Activated CD4-positive, alpha-beta T cell treated with anti-CD3 and anti-CD28 coated beads, Interleukin-2, amount 10 ng/mL, durations not matched to agents 24 days and 14 days (primary cell): ENCODE data around the gene ACO2. TPM values are rescaled to one million over a fixed set of nuclear protein-coding genes. Genes with fewer than 3 reads are reported as not detected.
A peak's percentile ranks its signal among the peaks of the same experiment; 100 is the strongest.
"Not testable (repeated sequence)": the region's sequence is repeated elsewhere in the genome, so short reads cannot be mapped to it uniquely, and the experiment has no call there.

Experiments
- DNase-seq: peaks from one replicate; pipeline ENCODE4 v3.0.0; 2022
- H3K27ac Mint-ChIP-seq: one replicate; pipeline ENCODE4 v1.8.0; 2022; ENCODE audit warnings: mild to moderate bottlenecking, mixed read lengths
- H3K27me3 Mint-ChIP-seq: one replicate; pipeline ENCODE4 v1.8.0; 2022; ENCODE audit warnings: mixed read lengths
- H3K36me3 Mint-ChIP-seq: one replicate; pipeline ENCODE4 v1.8.0; 2022; ENCODE audit warnings: low read depth, mild to moderate bottlenecking, mixed read lengths
- H3K4me1 Mint-ChIP-seq: one replicate; pipeline ENCODE4 v1.8.0; 2021; ENCODE audit warnings: mixed read lengths
- H3K4me3 Mint-ChIP-seq: one replicate; pipeline ENCODE4 v1.8.0; 2022; ENCODE audit warnings: mild to moderate bottlenecking, moderate library complexity, mixed read lengths
- H3K9me3 Mint-ChIP-seq: one replicate; pipeline ENCODE4 v1.8.0; 2021; ENCODE audit warnings: mixed read lengths
- intact Hi-C: fragments of 100-400 bp; cut with micrococcal nuclease; formaldehyde crosslinking; loops from one replicate; pipeline ENCODE4 v1.15.1; 2023
- total RNA-seq: library from RNA; stranded (reverse); gene quantifications from 2 replicates; pipeline ENCODE4 v1.2.3, GENCODE V29; 2022

Gene ACO2
- total RNA-seq, 1 donor from 2014 or later: 104 TPM

DNA sequence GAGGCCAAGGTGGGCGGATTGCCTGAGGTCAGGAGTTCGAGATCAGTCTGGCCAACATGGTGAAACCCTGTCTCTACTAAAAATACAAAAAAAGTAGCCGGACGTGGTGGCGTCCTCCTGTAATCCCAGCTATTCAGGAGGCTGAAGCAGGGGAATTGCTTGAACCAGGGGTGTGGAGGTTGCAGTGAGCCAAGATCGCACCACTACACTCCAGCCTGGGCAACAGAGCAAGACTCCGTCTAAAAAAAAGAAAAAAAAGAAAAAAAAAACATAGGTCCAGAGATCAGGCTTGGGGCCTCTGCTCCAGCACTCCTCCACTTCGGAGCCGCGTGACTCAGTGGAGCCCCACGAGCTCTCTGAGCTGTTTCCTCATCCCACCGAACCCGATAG is 89.3 kb downstream of the ACO2 start:
- H3K9me3 Mint-ChIP-seq, H3K27ac Mint-ChIP-seq, H3K4me3 Mint-ChIP-seq, intact Hi-C loops, H3K4me1 Mint-ChIP-seq, DNase-seq, H3K36me3 Mint-ChIP-seq: not testable (repeated sequence)
- peaks cover 36% of the 10 kb centered on the region for H3K27me3 Mint-ChIP-seq

DNA sequence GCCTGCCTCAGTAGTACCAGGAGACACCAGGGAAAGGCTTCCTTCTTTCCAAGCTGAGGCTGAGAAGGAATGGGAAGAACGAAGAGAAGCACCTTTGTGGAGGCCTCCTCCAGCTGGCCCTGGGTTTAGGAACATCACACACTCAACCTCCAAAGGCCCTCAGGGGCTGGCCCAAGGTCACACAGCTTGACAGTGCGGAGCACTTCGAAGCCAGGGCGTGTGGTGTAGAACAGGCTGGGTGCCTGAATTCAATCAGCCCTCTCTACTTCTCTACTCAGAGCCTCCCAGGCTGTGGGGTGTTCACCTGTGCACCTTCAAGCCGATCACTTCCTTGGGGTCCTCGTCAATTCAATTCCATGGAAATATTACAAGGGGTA is 91.2 kb downstream of the ACO2 start:
- Mint-ChIP-seq H3K4me1 (peaks cover 7% of the 10 kb centered on the region), H3K27me3 (peaks cover 34% of the 10 kb centered on the region), H3K9me3 (no peaks in the 10 kb centered on the region), H3K36me3 (no peaks in the 10 kb centered on the region), H3K4me3 (no peak overlapping the region), H3K27ac (no peak overlapping the region)
- intact Hi-C loops: no loop called here
- no peak for DNase-seq

DNA sequence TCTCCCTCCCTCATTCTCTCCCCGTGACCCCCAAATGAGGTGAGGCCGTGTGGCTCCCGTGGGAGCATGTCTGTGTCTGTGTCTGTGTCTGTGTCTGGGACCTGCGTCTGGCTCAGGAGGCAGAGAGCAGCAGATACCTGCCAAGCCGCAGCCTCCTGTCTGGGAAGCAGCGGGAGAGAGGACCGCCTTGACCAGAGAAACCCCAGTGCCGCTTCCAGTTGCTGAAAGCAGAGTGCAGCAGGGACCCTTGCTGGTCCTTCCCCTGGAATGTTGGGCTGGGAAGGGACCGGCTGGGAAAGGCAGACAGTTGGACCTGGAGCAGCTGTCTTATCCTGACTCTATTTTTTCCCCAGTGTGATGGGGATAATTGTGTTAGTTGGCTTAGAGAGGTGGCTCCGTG is 92.4 kb downstream of the ACO2 start:
- Mint-ChIP-seq H3K36me3 (no peaks in the 10 kb centered on the region), H3K4me1 (peaks cover 12% of the 10 kb centered on the region), H3K9me3 (no peaks in the 10 kb centered on the region), H3K27ac (no peak overlapping the region), H3K4me3 (no peak overlapping the region), H3K27me3 (peaks cover 33% of the 10 kb centered on the region)
- intact Hi-C loops: no loop called here
- DNase-seq: no peak

GRCh38 chr22:41561788-41562187 is 92.9 kb downstream of the ACO2 start:
- H3K27me3 Mint-ChIP-seq: peaks cover 30% of the 10 kb centered on the region
- peaks cover 12% of the 10 kb centered on the region for H3K4me1 Mint-ChIP-seq
- no peak for DNase-seq
- H3K27ac Mint-ChIP-seq: no peak overlapping the region
- H3K9me3 Mint-ChIP-seq: no peaks in the 10 kb centered on the region
- intact Hi-C loops: no loop called here
- no peaks in the 10 kb centered on the region for H3K36me3 Mint-ChIP-seq
- no peak overlapping the region for H3K4me3 Mint-ChIP-seq

DNA sequence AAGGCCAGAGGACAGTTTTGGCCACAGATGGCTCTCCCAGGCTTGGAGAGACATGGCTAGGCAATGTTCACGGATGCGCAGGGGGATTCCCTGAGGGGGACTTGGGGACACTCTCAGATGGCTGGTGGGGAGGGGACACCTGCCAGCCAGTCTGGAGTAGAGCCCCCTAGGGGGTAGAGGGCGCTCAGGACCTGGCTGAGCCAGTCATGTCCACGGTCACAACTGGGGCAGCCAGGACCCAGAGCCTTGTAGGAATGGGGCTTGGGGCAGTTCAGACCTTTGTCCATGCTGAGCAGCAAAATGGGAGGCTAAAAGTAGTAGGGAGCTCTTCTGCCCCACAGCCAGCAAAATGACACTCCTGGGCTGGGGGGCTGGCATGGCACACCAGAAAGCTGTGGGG is 93.5 kb downstream of the ACO2 start:
- Mint-ChIP-seq H3K4me3 (no peak overlapping the region), H3K4me1 (peaks cover 10% of the 10 kb centered on the region), H3K27me3 (peaks cover 27% of the 10 kb centered on the region), H3K36me3 (no peaks in the 10 kb centered on the region), H3K27ac (no peak overlapping the region), H3K9me3 (no peaks in the 10 kb centered on the region)
- no peak for DNase-seq
- intact Hi-C loops: no loop called here

DNA sequence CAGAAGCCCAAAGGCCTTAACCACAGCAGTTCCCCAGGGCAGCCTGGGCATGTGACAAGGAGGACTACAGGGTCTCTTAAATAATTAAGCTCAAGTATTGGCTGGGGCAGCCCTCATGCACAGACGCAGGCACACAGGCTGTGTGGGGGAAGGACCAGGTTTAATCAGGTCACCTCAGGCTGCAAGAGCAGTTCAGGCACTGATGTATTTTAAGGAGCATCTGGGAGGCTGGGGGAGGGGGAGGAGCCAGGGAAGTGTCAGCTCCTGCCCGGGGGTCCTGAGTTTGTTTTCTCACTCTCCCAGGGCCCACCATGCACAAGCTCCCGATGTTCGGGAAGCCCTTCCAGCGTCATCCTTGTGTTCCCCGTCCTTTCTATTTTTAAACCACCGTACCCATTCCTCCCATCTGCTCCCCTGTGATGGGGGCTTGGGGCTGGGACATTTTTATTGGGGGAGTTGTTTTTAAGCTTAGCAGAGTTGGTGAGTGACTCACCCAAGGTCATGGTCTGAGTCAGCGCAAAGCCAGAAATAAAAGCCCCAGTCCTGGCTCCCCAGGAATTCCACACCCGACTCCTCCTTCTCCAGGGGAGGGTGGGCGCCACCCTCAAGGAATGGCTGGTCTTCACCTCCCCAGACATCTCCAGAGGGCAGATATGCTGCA is 94.3 kb downstream of the ACO2 start:
- no peak for DNase-seq
- intact Hi-C loops: no loop called here
- Mint-ChIP-seq H3K4me3 (no peak overlapping the region), H3K36me3 (no peaks in the 10 kb centered on the region), H3K9me3 (no peaks in the 10 kb centered on the region), H3K27me3 (peaks cover 25% of the 10 kb centered on the region), H3K27ac (no peak overlapping the region), H3K4me1 (peaks cover 8% of the 10 kb centered on the region)

DNA sequence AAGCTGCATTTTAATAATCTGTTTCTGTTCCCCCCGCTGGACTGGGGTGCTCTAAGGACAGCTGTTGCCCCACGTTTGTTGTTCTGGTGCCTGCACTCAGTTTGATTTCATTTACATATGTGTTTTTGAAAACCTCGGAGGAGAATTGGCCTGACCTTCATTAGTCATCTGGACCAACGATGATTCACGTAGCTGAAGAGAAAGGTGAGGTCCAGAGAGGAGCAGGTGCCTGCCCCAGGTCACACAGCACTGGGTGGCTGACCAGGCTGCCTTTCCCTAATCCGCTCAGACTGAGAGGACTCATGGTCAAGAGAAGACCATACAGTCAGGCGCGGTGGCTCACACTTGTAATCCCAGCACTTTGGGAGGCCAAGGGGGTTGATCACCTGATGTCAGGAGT is 95.6 kb downstream of the ACO2 start:
- no peak overlapping the region for H3K4me3 Mint-ChIP-seq
- peaks cover 8% of the 10 kb centered on the region for H3K4me1 Mint-ChIP-seq
- peaks cover 25% of the 10 kb centered on the region for H3K27me3 Mint-ChIP-seq
- intact Hi-C loops: no loop called here
- no peak for DNase-seq
- no peak overlapping the region for H3K27ac Mint-ChIP-seq
- H3K36me3 Mint-ChIP-seq: no peaks in the 10 kb centered on the region
- no peaks in the 10 kb centered on the region for H3K9me3 Mint-ChIP-seq

DNA sequence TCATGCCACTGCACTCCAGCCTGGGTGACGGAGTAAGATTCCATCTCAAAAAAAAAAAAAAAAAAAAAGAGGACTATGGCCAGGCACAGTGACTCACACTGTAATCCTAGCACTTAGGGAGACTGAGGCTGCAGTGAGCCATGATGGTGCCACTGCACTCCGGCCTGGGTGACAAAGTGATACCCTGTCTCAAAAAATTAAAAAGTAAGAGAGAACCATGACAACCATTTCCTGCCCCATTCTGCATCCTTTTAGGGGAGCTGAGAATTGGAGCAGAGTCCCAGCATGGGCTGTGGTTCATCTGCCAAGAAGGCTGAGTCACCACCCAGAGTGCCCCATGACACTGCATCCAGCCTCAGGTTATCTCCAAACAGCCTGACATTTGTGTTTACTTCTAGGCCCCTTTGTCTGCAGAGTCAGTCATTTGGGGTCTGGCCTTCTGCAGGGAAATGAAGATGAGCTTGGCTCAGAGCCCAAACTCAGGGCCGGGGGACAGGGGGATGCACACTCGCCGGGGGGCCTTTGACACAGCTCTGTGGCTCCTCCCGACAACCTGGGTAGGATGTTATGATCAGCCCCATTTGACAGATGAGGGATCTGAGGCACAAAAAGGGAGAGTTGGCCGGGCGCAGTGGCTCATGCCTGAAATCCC is 96.6 kb downstream of the ACO2 start:
- H3K36me3 Mint-ChIP-seq: no peaks in the 10 kb centered on the region
- H3K4me1 Mint-ChIP-seq: peaks cover 8% of the 10 kb centered on the region
- no peak overlapping the region for H3K4me3 Mint-ChIP-seq
- H3K27me3 Mint-ChIP-seq: peaks cover 17% of the 10 kb centered on the region
- no peak overlapping the region for H3K27ac Mint-ChIP-seq
- no peaks in the 10 kb centered on the region for H3K9me3 Mint-ChIP-seq
- intact Hi-C loops: no loop called here
- DNase-seq: peak; percentile 73

GRCh38 chr22:41567512-41567768 is 98.5 kb downstream of the ACO2 start:
- no peaks in the 10 kb centered on the region for H3K9me3 Mint-ChIP-seq
- H3K4me1 Mint-ChIP-seq: peaks cover 5% of the 10 kb centered on the region
- H3K27me3 Mint-ChIP-seq: peaks cover 2% of the 10 kb centered on the region
- intact Hi-C loops: no loop called here
- H3K36me3 Mint-ChIP-seq: no peaks in the 10 kb centered on the region
- H3K27ac Mint-ChIP-seq: no peak overlapping the region
- no peak for DNase-seq
- H3K4me3 Mint-ChIP-seq: no peak overlapping the region

DNA sequence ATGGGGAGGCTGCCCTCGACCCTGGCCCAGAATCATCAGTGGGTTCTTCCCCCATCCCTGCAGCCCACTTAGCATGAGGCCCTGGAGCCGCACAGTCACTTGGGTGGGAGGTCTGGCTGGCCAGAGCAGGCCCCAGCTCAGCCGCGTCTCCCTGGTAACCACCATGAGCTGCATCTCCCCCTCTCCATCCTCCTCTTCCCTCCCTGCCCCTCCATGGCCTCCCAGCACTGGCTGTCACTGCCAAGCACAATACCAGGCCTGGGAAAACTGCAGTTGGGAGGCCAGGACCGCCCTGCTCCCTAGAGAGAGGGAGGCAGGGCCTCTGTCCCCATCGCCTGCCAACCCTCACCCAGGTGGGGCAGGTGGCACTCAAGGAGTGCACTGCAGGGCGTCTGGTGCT is 99.9 kb downstream of the ACO2 start:
- no peak for DNase-seq
- Mint-ChIP-seq H3K9me3 (no peaks in the 10 kb centered on the region), H3K4me1 (peaks cover 5% of the 10 kb centered on the region), H3K4me3 (no peak overlapping the region), H3K36me3 (no peaks in the 10 kb centered on the region), H3K27ac (no peak overlapping the region), H3K27me3 (no peaks in the 10 kb centered on the region)
- intact Hi-C loops: no loop called here

DNA sequence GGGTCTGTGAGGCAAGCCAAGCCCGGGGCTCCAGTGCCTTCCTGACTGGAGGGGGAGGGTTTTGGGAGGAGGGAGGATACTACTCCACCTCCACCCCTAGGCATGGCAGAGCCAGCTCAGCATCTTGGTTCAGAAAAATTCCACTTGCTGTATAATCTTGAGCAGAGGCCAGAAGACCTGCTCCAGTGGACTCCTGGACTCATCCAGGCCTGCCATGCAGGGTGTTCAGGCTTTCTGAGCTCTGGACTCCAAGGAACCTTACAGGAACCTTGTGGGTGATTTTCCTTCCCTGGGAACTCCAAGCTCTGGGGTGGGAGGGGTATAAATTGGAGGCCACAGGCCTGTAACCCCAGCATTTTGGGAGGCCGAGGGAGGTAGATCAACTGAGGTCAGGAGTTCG is 101.3 kb downstream of the ACO2 start:
- no peaks in the 10 kb centered on the region for H3K9me3 Mint-ChIP-seq
- H3K36me3 Mint-ChIP-seq: no peaks in the 10 kb centered on the region
- no peak overlapping the region for H3K27ac Mint-ChIP-seq
- intact Hi-C loops: no loop called here
- H3K4me1 Mint-ChIP-seq: peaks cover 5% of the 10 kb centered on the region
- DNase-seq: no peak
- no peaks in the 10 kb centered on the region for H3K27me3 Mint-ChIP-seq
- H3K4me3 Mint-ChIP-seq: no peak overlapping the region

DNA sequence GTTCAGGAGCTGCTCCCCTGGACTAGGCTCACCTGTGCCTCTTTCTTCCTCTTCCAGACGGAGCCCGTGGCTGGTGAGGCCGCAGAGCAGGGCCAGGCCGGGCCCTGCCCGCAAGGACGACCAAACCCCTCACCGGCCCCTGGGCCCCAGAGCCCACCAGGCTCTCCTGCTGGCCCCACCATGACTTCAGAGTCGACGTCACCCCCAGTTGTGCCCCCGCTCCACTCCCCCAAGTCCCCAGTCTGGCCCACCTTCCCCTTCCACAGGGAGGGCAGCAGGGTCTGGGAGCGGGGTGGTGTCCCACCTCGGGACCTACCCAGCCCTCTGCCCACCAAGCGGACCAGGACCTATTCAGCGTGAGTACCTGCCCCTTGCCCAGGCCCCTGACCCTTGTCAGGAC is 102.9 kb downstream of the ACO2 start:
- no peaks in the 10 kb centered on the region for H3K27me3 Mint-ChIP-seq
- H3K4me3 Mint-ChIP-seq: no peak overlapping the region
- DNase-seq: no peak
- peaks cover 4% of the 10 kb centered on the region for H3K36me3 Mint-ChIP-seq
- intact Hi-C loops: no loop called here
- no peaks in the 10 kb centered on the region for H3K9me3 Mint-ChIP-seq
- no peak overlapping the region for H3K27ac Mint-ChIP-seq
- no peaks in the 10 kb centered on the region for H3K4me1 Mint-ChIP-seq

DNA sequence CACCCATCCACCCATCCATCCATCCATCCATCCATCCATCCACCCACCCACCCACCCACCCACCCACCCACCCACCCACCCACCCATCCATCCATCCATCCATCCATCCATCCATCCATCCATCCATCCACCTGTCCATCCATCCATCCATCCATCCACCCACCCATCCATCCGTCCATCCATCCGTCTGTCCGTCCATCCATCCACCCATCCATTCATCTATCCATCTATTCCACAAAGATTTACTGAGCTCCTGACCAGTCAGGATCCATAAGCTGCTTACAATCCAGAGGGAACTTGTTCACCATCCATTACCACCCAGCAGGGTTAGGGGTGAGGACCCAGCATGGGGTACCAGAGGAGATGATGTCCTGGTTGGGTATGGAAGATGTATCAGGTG is 103.4 kb downstream of the ACO2 start:
- H3K27ac Mint-ChIP-seq, DNase-seq, H3K36me3 Mint-ChIP-seq, H3K4me1 Mint-ChIP-seq, H3K4me3 Mint-ChIP-seq, H3K27me3 Mint-ChIP-seq, H3K9me3 Mint-ChIP-seq, intact Hi-C loops: not testable (repeated sequence)

DNA sequence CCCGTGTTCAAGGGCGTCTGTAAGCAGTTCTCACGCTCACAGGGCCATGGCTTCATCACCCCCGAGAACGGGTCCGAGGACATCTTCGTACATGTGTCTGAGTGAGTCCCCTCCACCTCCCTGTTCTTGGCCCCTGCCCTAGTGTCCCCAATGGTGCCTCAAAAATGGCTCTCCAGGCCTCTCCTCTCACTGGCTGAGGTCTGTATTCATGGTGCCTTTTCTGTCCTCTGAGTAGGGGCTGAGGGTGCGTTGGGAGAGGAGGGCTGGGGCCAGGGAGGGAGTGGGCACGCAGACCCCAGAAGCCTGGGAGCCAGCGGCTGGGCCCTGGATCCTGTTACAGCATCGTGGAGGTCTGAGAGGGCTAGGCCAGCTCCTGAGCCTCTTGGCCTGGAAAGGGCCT is 104.8 kb downstream of the ACO2 start:
- H3K27ac Mint-ChIP-seq: no peak overlapping the region
- H3K36me3 Mint-ChIP-seq: peaks cover 10% of the 10 kb centered on the region
- H3K27me3 Mint-ChIP-seq: no peaks in the 10 kb centered on the region
- H3K9me3 Mint-ChIP-seq: no peaks in the 10 kb centered on the region
- intact Hi-C loops: no loop called here
- H3K4me1 Mint-ChIP-seq: no peaks in the 10 kb centered on the region
- no peak for DNase-seq
- H3K4me3 Mint-ChIP-seq: no peak overlapping the region

DNA sequence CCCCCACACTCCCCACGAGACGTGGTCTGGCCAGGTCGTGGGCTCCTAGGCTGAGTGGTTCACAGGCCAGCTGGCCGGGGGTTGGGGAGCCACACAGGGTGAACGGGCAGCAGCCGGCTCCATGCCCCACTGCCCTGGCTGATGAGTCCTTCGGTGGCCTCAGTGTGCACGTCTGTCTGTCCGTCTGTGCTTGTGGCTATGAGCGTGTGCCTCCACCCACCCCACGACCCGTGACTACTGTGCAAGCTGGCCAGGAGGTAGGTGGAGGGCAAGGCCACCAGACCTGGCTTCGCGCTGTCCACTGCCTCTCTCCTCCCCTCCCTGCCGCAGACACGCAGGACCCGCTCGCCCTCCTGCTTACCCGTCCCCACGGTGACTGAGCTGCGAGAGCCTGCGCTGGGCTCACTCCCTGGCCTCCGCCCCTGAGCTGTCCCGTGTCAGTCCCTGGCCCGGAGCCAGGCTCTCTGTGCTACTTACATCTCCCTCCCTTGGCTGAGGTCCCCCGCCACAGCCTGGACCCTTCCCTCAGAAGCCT is 106.0 kb downstream of the ACO2 start:
- no peak overlapping the region for H3K27ac Mint-ChIP-seq
- peaks cover 10% of the 10 kb centered on the region for H3K36me3 Mint-ChIP-seq
- intact Hi-C loops: no loop called here
- no peak for DNase-seq
- no peaks in the 10 kb centered on the region for H3K4me1 Mint-ChIP-seq
- H3K27me3 Mint-ChIP-seq: no peaks in the 10 kb centered on the region
- H3K4me3 Mint-ChIP-seq: no peak overlapping the region
- H3K9me3 Mint-ChIP-seq: no peaks in the 10 kb centered on the region
